GM12872 (cell line): ENCODE data around the gene MSI2.

Experiments used
- CTCF ChIP-seq: IDR thresholded peaks from 3 replicates; pipeline ENCODE4 v1.5.1; 2011; ENCODE audit warnings: low read depth, mild to moderate bottlenecking, low read length, moderate library complexity; ENCODE audit not compliant: insufficient read depth

The MSI2 gene

DNA sequence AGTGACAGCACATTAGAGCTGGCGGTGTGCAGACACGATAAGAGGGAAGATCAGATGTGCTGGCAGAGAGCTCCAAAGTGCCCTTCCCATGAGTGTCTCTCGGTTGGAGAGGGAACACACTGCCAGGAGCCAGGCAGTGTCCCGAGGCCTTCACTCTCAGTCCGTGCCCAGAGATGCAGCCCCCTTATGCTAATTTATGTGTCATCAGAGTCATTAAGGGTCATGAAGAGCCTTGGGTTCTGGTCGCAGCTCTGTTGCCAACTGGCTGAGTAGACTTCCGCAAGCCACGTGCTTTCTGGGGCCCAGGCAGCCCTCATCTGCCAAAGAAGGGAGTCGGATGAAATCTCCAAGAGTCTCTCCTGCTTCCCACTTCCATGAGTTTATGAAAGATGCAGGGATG lies 232.5 kb downstream of the MSI2 start:
- no peak for TF ChIP-seq CTCF

DNA sequence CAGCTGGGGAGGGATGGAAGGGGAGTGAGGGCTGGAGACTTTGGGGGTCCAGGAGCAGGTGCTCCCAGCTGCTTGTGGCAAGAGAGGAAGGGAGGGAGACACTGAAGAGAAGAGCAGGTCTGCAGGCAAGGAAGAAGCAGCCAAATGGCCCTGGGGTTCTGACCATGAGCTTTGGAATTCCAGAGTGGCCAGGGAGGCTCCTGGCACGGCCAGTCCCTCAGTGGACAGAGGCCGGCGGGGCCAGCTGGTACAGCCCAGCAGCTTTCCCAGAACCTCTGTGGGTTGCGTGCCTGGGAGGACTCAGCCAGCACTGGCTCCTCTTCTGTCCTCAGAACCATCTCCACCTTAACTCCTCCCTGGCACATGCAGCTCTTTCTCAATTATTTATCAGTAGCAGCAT lies 233.0 kb downstream of the MSI2 start:
- no peak for TF ChIP-seq CTCF

DNA sequence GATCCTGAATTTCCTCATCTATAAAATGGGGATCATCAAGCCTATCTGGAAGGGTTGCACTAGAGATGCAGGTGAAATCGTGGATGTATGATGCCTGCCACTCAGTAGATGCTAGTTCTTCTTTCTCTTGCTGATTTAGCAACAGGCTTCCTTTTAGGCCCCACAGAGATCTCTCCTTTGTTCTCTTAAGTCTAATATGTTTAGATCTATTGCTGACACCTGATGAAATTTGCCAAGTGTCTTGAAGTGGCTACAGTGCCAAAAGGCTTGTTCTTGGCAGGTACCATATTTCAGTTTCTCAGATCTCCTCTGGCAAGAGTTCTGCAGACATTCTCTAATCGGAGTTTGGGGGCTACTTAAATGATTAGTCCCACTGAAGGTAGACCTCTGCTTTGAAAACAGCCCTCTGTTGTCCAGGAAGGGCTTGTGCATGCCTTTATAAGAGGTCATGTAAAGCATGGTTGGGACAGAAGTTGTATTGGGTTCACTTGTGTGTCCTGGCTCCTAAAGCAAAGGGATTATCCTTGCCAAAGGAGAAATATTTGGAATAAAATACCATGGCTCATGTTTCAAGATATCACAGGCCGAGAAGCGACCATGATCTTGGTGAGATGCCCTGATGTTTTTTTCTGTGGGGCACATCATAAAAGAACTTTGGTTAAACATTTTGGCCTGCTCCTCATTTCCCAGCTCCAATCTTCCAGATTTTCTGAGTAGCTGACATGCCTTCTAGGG lies 234.0 kb downstream of the MSI2 start:
- no peak for TF ChIP-seq CTCF

DNA sequence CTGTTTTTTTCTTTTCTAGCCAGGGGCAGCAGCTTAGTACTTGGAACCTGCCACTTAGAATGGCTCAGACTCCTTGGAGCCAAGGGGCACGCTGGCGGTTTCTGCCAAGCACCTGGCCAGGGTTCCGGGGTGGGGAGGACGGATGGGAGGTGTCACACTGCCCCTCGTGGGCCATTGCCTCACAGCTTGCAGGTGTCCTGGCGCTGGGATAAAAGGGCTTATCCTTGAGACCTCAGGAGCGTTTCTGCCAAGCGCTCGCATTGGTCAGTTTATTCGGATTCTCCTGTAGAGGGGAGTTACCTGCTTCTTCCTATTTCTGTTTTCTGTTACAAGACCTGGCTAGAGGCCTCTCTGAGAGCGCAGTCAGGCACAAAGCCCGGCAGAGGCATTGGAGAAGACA lies 234.6 kb downstream of the MSI2 start:
- no peak for TF ChIP-seq CTCF

- TF ChIP-seq CTCF, result no peak
Observed at GRCh38 chr17:57493171-57493570, 236.8 kb downstream of the MSI2 start.

- TF ChIP-seq CTCF, result no peak
Observed at GRCh38 chr17:57493625-57494024, 237.3 kb downstream of the MSI2 start.

- TF ChIP-seq CTCF, result no peak
Observed at GRCh38 chr17:57494443-57494842, 238.1 kb downstream of the MSI2 start.
